GM18867 (cell line): ENCODE results near the gene KCP.

Experiments
- ATAC-seq: cut with Tn5 transposase; IDR thresholded peaks from one replicate; pipeline ENCODE4 v1.9.1; 2021; ENCODE audit warnings: mild to moderate bottlenecking, moderate library complexity; ENCODE audit not compliant: unreplicated experiment

The KCP gene

DNA sequence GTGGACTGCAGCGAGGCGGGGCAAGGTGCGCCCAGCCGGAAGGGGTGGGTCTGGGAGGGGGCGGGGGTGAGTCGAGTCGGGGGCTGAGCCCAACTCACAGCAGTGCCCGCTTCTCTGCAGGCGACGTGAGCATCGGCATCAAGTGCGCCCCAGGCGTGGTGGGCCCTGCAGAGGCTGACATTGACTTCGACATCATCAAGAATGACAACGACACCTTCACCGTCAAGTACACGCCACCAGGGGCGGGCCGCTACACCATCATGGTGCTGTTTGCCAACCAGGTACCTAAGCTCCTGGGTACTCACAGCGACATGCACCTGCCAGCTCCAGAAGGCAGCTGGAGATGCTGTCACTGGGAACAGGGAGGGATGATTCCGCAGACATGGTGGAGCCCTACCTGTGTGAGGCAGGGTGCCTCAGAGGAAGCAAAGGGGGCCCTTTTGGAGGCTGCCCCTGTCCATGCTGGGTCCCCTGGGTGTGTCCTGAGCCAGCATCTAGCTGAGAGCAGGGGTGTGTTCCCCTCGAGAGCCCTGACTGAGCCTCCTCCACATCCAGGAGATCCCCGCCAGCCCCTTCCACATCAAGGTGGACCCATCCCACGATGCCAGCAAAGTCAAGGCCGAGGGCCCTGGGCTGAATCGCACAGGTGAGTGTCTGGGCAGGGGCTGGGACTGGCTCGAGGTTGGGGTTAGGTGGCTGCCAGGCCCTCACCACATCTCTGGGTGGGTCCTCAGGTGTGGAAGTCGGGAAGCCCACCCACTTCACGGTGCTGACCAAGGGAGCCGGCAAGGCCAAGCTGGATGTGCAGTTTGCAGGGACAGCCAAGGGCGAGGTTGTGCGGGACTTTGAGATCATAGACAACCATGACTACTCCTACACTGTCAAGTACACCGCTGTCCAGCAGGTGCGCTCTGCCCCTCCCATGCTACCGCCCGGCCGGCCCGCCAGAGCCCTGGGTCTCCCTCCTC, 67.6 kb downstream of the KCP start:
- no peak for ATAC-seq

DNA sequence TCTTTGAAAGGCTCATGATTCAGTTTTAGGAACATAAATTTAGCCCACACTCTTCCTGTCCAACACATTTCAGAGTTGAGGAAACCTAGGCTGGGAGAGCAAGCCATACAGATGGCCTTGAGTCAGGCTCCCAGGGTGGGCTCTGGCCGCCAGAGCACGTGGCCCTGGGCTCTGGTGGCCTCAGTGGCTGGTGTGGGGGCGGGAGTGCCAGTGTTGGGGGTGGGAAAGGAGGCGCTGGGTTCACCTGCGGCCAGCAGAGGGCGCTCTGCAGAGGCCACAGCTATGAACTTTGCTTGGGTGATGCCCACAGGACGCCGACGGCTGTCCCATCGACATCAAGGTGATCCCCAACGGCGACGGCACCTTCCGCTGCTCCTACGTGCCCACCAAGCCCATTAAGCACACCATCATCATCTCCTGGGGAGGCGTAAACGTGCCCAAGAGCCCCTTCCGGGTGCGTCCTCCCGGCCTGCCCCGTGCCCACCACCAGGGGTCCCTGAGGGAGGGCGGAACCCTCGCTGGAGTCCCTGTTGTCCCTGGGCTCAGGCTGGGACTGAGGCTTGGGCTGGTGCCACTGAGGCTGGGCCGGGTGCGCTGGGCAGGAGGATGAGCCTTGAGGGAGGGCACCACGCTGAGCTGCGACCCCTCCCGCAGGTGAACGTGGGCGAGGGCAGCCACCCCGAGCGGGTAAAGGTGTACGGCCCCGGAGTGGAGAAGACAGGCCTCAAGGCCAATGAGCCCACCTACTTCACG, 68.4 kb downstream of the KCP start:
- no peak for ATAC-seq

- ATAC-seq, result no peak
Measured at GRCh38 chr7:128841171-128841690, 69.3 kb downstream of the KCP start.

GRCh38 chr7:128840326-128841170, 70.0 kb downstream of the KCP start:
- no peak for ATAC-seq

- ATAC-seq, result no peak
Measured at GRCh38 chr7:128839751-128840177, 70.7 kb downstream of the KCP start.

GRCh38 chr7:128838981-128839731, 71.4 kb downstream of the KCP start:
- ATAC-seq, result no peak

DNA sequence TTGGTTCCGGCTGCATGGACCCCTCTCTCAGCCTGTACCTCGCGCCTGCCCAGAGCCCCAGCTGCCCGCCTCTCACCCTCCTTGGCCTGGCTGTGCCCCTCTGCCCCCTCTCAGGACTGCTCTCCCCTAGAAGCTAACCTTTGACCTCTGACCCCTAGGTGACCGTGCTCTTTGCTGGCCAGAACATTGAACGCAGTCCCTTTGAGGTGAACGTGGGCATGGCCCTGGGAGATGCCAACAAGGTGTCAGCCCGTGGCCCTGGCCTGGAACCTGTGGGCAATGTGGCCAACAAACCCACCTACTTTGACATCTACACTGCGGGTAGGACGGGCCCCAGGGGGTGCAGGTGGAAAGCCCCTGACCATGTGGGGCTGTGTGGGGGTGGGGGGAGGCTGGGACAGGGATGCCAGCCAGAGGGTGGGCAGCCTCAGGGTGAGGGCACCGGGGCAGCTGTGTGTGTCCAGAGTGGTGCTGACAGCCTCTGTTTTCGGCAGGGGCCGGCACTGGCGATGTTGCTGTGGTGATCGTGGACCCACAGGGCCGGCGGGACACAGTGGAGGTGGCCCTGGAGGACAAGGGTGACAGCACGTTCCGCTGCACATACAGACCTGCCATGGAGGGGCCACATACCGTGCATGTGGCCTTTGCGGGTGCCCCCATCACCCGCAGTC, 72.3 kb downstream of the KCP start:
- no peak for ATAC-seq

GRCh38 chr7:128837521-128837921, 73.0 kb downstream of the KCP start:
- no peak for ATAC-seq

- ATAC-seq, result no peak
Measured at GRCh38 chr7:128836729-128837348, 73.7 kb downstream of the KCP start.

GRCh38 chr7:128835790-128836641, 74.5 kb downstream of the KCP start:
- no peak for ATAC-seq

GRCh38 chr7:128835231-128835751, 75.2 kb downstream of the KCP start:
- no peak for ATAC-seq

DNA sequence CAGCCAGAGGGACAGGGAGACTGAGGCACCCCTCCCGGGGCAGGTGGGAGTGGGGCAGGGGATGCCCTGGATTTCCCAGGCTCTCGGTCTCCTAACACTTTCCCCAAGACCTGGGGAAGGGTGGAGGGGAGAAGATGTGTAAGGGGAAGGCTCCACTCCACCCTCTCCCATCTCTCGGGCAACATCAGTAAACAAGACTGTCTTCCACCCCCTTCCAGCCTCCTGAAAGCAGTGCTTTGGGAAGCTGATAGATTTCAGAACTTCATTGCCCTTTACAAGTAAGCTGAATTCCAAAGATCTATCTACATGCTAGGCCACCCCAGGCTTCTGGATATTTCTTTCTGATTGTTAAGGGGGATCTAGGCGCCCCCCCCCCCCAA, 76.6 kb downstream of the KCP start:
- no peak for ATAC-seq

- ATAC-seq, result no peak
Measured at GRCh38 chr7:128833148-128833945, 77.2 kb downstream of the KCP start.

DNA sequence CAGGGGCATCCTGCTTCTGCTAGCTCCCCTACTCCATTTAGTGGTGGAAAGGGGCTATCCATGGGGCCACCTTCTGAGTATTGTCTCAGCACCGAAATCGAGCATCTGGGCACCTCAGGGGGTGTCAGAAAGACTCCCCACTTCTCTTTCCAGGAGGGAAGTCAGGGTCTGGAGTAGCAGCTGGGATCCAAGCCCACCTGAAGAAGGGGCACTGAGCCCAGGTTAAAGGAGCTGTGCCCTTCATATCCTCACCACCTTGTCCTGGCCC, 77.7 kb downstream of the KCP start:
- no peak for ATAC-seq

DNA sequence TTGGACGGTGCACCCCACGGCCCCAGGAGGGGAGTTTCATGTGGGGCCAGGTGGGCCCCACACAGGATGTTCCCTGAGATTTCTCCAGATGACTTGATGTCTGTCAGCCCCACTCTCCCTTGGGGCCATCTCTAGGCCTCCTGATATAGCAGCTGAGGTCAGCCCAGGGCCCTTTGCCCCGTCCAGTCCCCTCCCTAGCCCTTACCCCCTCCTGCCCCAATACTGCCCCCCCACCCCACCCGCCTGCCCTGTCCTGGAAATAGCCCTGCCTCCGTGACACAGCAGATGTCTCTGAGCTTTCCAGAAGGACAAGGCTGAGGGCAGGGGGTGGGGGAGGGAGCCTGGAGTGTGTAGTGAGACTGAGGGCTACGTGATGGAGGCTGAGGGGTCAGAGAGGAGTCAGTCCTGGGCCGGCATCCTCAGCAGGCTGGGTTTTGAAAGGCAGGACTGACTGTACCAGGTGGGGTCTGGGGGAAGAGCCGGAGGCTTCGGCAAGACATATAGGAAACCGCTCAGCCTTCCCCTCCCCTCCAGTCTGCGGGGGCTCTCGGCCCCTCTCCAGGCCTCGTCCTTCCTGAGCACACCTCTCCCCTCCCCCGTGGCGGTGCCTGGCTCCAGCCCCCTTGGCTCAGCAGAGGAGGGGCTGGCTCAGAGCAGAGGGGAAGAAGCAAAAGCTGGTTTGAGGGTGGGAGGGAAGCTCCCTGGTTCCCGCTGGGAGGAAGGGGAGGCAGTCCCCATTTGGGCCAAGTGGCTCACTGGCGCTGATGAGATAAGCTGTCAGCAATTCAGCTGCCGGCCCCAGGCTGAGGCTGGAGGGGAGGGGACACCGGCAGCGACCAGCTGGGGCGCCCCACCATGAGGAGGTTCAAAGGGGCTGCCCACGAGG, 78.3 kb downstream of the KCP start:
- no peak for ATAC-seq

GRCh38 chr7:128831178-128831993, 79.1 kb downstream of the KCP start:
- no peak for ATAC-seq
